ENCODE data around the gene UBASH3B.

GRCh38 chr11:122691549-122692150 lies 36.1 kb downstream of the UBASH3B start:
- TF ChIP-seq, protein P1, sequence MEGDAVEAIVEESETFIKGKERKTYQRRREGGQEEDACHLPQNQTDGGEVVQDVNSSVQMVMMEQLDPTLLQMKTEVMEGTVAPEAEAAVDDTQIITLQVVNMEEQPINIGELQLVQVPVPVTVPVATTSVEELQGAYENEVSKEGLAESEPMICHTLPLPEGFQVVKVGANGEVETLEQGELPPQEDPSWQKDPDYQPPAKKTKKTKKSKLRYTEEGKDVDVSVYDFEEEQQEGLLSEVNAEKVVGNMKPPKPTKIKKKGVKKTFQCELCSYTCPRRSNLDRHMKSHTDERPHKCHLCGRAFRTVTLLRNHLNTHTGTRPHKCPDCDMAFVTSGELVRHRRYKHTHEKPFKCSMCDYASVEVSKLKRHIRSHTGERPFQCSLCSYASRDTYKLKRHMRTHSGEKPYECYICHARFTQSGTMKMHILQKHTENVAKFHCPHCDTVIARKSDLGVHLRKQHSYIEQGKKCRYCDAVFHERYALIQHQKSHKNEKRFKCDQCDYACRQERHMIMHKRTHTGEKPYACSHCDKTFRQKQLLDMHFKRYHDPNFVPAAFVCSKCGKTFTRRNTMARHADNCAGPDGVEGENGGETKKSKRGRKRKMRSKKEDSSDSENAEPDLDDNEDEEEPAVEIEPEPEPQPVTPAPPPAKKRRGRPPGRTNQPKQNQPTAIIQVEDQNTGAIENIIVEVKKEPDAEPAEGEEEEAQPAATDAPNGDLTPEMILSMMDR (IDR thresholded peaks at IDR 0.05; ENCODE audit: insufficient read depth, low read depth, low read length) = no peak
- TF ChIP-seq EZH2 (IDR thresholded peaks at IDR 0.05; ENCODE audit: insufficient read depth, low read length) = no peak
